ENCODE measurements around the gene SP5.

SP5 gene

GRCh38 chr2:170679607-170680079 is 35.5 kb upstream of the SP5 start:
- DNase-seq (ENCODE audit: low read depth) = no peak
- no peak for TF ChIP-seq CTCF (conservative IDR thresholded peaks at IDR 0.05; ENCODE audit: low read length)
- no peak overlapping the region for H3K4me3 ChIP-seq (ENCODE audit: low read length)

DNA sequence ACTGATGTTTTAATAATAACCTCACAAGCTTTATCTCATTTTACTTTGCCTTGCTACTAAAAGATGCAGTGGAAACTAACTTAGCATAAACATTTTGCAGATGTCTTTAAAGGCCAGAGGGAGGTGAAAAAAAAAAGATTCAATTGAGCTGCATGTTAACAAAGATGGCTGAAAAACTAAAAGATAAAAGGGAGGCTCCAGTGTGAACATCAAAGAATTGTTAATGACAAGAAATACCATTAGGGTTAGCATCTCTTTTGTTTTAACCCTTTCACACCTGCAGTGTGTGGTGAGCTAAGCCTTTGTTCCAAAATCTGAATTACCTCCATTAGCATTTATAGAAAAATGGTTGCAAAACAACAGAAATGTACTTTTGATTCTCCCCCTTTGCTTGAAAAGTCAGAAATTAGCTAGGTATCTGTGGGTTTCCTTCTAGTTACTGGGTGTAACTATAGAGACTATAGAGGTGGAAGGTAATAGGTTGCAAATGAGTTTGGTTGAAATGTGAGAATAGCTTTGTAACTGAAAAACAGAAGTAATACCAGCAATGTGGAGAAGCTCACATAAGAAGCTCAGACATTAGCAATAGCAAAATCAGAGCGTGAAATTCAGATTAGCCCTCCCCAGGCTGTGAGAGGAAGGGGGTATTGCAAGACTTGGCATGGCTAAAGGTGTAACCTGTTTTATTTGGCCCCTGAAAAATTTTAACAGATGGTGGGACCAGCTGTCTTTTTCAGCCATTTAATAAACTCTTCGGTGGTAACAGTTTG is 34.8 kb upstream of the SP5 start:
- no peak for TF ChIP-seq CTCF (conservative IDR thresholded peaks at IDR 0.05; ENCODE audit: low read length)
- H3K4me3 ChIP-seq (ENCODE audit: low read length) = no peak overlapping the region
- no peak for DNase-seq (ENCODE audit: low read depth)

DNA sequence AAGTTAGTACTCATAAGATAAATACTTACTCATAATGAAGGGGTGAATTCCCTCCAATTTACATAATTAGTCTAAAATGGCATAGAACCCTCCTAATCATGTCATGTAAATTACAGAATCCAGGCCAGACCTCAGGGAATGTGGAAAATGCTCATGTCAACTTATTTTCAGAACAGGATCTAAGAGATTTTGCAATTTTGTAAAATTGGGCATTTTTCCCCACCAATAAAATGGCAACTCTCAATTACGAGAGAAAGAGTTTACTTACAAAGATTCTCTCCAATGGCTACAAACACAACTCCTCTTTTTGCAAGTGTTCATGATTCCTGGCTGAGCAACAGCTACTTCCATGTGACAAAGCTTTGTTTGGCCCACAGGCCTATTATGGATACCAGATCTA is 33.8 kb upstream of the SP5 start:
- DNase-seq (ENCODE audit: low read depth) = no peak
- no peak for TF ChIP-seq CTCF (conservative IDR thresholded peaks at IDR 0.05; ENCODE audit: low read length)

DNA sequence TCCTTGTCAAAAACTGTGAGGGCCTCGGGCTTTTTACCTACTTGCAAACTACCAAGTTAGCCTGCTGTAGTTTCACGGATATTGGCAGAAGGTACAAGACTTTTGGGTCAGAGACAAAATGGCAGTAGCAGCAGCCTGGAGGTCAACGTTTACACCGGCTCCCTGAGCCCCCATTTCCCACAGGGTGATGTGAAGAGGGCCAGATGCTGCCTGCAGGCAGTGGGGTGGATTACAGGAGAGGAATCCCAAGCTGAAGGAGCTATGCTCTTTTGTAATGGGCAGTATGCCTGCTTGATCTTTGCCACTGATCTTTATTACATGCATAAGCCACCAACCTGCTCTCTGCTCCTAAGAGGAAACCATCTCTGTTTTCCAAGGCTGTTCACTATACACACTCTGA is 29.5 kb upstream of the SP5 start:
- H3K4me3 ChIP-seq (ENCODE audit: low read length) = no peak overlapping the region
- no peak for DNase-seq (ENCODE audit: low read depth)
- TF ChIP-seq CTCF (conservative IDR thresholded peaks at IDR 0.05; ENCODE audit: low read length) = no peak

More for the DNA sequence above, 33.8 kb upstream of the SP5 start:
- no peak overlapping the region for H3K4me3 ChIP-seq (ENCODE audit: low read length)

DNA sequence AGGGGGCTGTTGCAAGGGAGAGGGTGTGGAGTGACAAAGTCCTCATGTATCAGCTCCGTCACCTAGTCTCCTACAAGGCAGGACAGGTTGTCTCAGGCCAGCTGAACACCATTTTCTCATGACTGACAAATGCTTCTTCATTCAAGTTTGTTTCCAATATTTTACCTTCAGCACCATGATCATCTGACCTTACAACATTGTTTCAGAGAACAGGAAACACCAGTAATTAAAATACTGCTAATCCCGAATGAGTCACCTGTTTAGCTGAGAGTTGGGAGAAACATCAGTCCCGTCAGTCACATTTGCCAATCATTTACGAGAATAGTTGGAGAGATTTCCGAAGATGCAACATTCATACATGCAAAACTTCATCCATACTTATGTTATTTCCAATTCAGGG is 25.7 kb upstream of the SP5 start:
- no peak for DNase-seq (ENCODE audit: low read depth)
- no peak for TF ChIP-seq CTCF (conservative IDR thresholded peaks at IDR 0.05; ENCODE audit: low read length)
- no peak overlapping the region for H3K4me3 ChIP-seq (ENCODE audit: low read length)

DNA sequence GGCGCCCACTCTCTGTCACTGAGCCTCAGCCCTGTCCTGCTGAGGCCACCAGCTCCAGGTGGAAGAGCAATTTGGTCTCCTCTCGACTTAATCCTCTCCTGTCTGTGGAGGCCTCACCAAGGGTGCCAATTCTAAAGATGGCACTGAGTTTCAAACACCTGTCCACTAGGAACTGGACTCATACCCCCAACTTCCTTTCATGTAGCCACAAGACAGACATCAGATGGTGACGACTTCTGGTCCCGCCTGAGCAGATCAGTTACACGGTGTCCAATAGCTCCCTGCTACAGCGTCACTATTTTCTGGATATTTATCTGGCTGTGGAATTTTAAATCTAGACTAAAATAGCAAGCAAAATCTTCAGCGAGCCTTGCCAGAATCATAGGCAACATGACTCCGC is 24.5 kb upstream of the SP5 start:
- TF ChIP-seq CTCF (conservative IDR thresholded peaks at IDR 0.05; ENCODE audit: low read length) = no peak
- DNase-seq (ENCODE audit: low read depth) = no peak
- no peak overlapping the region for H3K4me3 ChIP-seq (ENCODE audit: low read length)

- no peak for TF ChIP-seq CTCF (conservative IDR thresholded peaks at IDR 0.05; ENCODE audit: low read length)
- DNase-seq (ENCODE audit: low read depth) = no peak
- H3K4me3 ChIP-seq (ENCODE audit: low read length) = no peak overlapping the region
These were observed 20.8 kb upstream of the SP5 start for GRCh38 chr2:170694316-170694715.

Data from AG10803 (cell line).